C4-2B (cell line): ENCODE data around the gene RNF214.
"Not testable (repeated sequence)": the region's sequence is repeated elsewhere in the genome, so short reads cannot be mapped to it uniquely, and the experiment has no call there.

Experiments used
- ZFX ChIP-seq: fragments of 450-650 bp; IDR thresholded peaks from 2 replicates; pipeline ENCODE4 v1.6.1; 2017
- TF ChIP-seq, protein P1 (sequence below): fragments of 450-650 bp; conservative IDR thresholded peaks from 2 replicates; pipeline ENCODE4 v1.5.1; 2017; ENCODE audit warnings: mild to moderate bottlenecking

DNA sequence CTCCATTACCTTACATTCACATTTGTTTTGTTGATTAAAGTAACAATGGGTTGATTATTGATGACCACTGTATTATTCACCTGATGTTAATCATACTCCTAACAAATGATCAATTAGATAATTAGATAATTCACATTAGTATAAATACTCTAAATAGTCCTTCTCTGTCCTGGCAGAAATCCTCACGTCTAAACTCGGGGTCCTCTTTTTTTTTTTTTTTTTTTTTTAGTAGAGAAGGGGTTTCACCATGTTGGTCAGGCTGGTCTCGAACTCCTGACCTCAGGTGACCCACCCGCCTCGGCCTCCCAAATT lies 94.7 kb downstream of the RNF214 start:
- TF ChIP-seq, protein P1, sequence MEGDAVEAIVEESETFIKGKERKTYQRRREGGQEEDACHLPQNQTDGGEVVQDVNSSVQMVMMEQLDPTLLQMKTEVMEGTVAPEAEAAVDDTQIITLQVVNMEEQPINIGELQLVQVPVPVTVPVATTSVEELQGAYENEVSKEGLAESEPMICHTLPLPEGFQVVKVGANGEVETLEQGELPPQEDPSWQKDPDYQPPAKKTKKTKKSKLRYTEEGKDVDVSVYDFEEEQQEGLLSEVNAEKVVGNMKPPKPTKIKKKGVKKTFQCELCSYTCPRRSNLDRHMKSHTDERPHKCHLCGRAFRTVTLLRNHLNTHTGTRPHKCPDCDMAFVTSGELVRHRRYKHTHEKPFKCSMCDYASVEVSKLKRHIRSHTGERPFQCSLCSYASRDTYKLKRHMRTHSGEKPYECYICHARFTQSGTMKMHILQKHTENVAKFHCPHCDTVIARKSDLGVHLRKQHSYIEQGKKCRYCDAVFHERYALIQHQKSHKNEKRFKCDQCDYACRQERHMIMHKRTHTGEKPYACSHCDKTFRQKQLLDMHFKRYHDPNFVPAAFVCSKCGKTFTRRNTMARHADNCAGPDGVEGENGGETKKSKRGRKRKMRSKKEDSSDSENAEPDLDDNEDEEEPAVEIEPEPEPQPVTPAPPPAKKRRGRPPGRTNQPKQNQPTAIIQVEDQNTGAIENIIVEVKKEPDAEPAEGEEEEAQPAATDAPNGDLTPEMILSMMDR: not testable (repeated sequence)
- not testable (repeated sequence) for TF ChIP-seq ZFX
